Erythroblast (primary cell): ENCODE measurements around the gene PODN.

Experiments used
- DNase-seq, 2 experiments: peaks; one replicate each; lab custom pipeline; 2025; lab: John Stamatoyannopoulos, UW
- GATA1 ChIP-seq: IDR thresholded peaks from 2 replicates; pipeline ENCODE4 v1.6.1; 2011; ENCODE audit warnings: low read depth, mild to moderate bottlenecking, control low read depth, low read length, moderate library complexity
- POLR2A ChIP-seq: IDR thresholded peaks from 2 replicates; pipeline ENCODE4 v1.6.1; 2011; ENCODE audit warnings: mild to moderate bottlenecking, low read length

PODN gene

GRCh38 chr1:53074313-53075154, 12.5 kb downstream of the PODN start:
- no peak for TF ChIP-seq GATA1
- no peak for TF ChIP-seq POLR2A
- DNase-seq, result no peak

GRCh38 chr1:53075206-53075605, 13.2 kb downstream of the PODN start:
- no peak for TF ChIP-seq POLR2A
- no peak for TF ChIP-seq GATA1
- DNase-seq, result no peak

- no peak for TF ChIP-seq GATA1
- TF ChIP-seq POLR2A, result no peak
- no peak for DNase-seq
These were observed 13.7 kb downstream of the PODN start for GRCh38 chr1:53075761-53076163.

GRCh38 chr1:53076165-53076564, 14.2 kb downstream of the PODN start:
- no peak for DNase-seq
- no peak for TF ChIP-seq POLR2A
- no peak for TF ChIP-seq GATA1

- TF ChIP-seq POLR2A (no peak), GATA1 (no peak)
- DNase-seq, result no peak
These were observed 14.9 kb downstream of the PODN start for GRCh38 chr1:53076721-53077598.

- TF ChIP-seq GATA1 (no peak), POLR2A (no peak)
- no peak for DNase-seq
These were observed 15.6 kb downstream of the PODN start for GRCh38 chr1:53077599-53077965.

- DNase-seq, result no peak
- TF ChIP-seq POLR2A (no peak), GATA1 (no peak)
These were observed 16.5 kb downstream of the PODN start for GRCh38 chr1:53078333-53079101.

- no peak for DNase-seq
- TF ChIP-seq GATA1, result no peak
- no peak for TF ChIP-seq POLR2A
These were observed 17.2 kb downstream of the PODN start for GRCh38 chr1:53079251-53079650.

GRCh38 chr1:53080041-53080440, 18.0 kb downstream of the PODN start:
- DNase-seq, result no peak
- TF ChIP-seq POLR2A, result no peak
- no peak for TF ChIP-seq GATA1

- TF ChIP-seq POLR2A (no peak), GATA1 (no peak)
- no peak for DNase-seq
These were observed 18.8 kb downstream of the PODN start for GRCh38 chr1:53080769-53081168.

- no peak for DNase-seq
- no peak for TF ChIP-seq POLR2A
- no peak for TF ChIP-seq GATA1
These were observed 19.5 kb downstream of the PODN start for GRCh38 chr1:53081384-53082066.

- DNase-seq, result no peak
- TF ChIP-seq GATA1, result no peak
- no peak for TF ChIP-seq POLR2A
These were observed 20.9 kb downstream of the PODN start for GRCh38 chr1:53082826-53083455.
